Stimulated activated CD8-positive, alpha-beta memory T cell treated with anti-CD3 and anti-CD28 coated beads, Interleukin-4, amount 100 ng/mL, for 4 hours (primary cell): ENCODE measurements around the gene PNCK.

Source experiments
- DNase-seq, 2 donors: peaks; one replicate each; pipeline ENCODE4 v3.0.0-alpha.2; 2020; ENCODE audit warnings: low read depth in 2 of 2, low spot score in 1 of 2

PNCK gene

DNA sequence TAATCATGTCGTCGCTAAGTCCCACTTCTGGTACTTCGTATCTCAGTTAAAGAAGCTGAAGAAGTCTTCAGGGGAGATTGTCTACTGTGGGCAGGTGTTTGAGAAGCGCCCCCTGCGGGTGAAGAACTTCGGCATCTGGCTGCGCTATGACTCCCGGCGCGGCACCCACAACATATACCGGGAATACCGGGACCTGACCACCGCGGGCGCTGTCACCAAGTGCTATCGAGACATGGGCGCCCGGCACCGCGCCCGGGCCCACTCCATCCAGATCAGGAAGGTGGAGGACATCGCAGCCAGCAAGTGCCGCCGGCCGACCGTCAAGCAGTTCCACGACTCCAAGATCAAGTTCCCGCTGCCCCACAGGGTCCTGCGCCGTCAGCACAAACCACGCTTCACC lies 11.3 kb downstream of the PNCK start:
- DNase-seq, result peak in 1 of 2 donors; percentile 16

- no peak for DNase-seq
Observed at GRCh38 chrX:153659268-153659667, 14.3 kb downstream of the PNCK start.

- DNase-seq, result no peak
Observed at GRCh38 chrX:153657161-153657560, 16.5 kb downstream of the PNCK start.

DNA sequence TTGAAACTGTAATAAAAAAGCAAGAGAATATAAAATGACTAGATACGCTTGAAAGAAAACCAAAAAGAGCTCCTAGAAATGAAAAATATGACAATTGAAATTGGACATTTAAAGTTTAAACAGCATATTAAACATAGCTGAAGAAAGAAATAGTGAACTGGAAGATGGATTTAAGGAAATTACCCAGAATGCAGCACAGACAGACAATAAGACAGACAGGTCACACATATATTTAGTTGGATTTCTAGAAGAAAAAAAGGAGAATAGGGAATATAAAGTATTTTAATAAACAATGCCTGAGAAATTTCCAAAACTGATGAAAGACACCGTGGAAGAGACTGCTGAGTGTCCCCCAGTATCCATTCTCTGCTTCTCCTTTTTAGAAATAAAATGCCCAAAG lies 20.1 kb downstream of the PNCK start:
- no peak for DNase-seq

- no peak for DNase-seq
Observed at GRCh38 chrX:153651540-153652079, 22.0 kb downstream of the PNCK start.

- no peak for DNase-seq
Observed at GRCh38 chrX:153650959-153651358, 22.7 kb downstream of the PNCK start.

DNA sequence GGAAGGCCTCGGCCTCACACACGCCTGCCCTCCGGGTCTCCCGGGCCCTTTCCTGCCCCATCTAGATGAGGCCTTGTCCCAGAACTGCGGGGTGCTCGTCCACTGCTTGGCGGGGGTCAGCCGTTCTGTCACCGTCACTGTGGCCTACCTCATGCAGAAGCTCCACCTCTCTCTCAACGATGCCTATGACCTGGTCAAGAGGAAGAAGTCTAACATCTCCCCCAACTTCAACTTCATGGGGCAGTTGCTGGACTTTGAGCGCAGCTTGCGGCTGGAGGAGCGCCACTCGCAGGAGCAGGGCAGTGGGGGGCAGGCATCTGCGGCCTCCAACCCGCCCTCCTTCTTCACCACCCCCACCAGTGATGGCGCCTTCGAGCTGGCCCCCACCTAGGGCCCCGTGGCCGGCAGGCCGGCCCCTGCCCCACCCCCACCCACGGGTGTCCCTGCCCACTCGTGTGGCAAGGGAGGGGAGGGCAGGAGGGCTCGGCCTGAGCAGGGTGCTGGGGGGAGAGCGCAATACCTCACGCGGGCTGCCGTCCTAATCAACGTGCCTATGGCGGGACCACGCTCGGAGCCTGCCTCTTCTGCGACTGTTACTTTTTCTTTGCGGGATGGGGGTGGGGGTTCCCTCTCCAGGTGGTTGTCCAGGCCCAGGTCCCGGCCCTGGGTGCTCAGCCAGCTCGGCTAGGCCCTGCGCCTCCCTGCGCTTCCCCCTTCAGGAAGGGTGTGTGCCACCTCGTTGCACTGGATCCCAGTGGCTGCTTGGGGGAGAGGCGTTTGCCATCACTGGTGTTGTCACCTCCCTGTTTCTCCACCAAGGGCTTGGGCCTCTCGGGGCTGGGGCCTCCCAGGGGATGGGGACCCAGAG lies 23.5 kb downstream of the PNCK start:
- DNase-seq, result no peak

DNA sequence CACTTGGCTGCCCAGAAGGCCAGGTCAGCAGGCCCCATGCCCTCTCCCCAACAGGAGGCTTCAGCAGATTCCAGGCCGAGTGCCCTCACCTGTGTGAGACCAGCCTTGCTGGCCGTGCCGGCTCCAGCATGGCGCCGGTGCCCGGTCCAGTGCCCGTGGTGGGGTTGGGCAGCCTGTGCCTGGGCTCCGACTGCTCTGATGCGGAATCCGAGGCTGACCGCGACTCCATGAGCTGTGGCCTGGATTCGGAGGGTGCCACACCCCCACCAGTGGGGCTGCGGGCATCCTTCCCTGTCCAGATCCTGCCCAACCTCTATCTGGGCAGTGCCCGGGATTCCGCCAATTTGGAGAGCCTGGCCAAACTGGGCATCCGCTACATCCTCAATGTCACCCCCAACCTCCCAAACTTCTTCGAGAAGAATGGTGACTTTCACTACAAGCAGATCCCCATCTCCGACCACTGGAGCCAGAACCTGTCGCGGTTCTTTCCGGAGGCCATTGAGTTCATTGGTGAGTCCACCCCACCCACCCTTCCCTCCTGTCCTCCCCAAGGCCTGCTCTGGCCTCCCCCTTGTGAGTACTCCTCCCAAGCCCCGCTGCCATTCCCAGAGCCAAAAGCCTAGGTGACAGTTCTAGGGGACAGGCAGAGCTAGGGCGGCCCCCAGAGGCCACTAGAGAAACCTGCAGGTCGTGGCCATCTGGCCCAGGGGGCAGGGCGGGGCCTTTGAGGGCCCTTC lies 24.3 kb downstream of the PNCK start:
- DNase-seq, result no peak

DNA sequence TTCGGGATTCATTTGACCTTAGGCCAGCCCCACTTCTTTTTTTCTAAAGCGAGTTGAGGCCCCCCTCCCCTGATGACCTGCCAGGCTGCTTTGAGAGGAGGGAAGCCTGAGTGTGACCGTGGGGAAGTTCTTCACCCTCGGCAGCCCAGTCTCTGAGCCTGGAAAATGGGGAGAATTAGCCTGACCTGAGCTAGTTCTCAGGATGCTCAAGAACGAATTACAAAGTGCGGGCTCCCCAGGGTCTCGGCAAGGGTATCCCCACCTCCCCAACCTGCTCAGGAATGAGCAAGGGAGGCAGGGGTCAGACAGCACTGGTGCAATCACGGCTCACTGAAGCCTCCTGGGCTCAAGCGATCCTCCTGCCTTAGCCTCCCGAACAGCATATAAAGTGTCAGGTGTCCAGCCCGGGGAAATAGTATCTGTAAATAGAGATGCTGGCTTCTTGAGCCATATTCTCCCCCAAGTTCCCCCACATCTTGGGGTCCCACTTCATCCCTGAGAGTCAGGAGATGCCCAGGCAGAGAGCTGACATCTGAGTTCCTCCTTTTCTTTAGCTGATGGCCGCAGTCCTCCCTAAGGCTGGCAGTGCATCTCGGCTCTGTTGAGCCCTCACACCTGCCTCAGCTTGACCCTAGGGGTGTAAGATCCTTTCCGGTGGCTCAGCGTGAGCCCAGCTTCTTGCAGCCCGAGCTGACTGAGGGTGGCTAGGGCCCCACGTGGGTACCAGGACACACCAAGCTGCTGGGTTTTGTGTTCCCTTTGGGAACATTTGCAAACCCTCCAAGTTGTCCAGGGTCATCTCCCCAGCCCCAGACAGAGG lies 25.0 kb downstream of the PNCK start:
- DNase-seq, result no peak

DNA sequence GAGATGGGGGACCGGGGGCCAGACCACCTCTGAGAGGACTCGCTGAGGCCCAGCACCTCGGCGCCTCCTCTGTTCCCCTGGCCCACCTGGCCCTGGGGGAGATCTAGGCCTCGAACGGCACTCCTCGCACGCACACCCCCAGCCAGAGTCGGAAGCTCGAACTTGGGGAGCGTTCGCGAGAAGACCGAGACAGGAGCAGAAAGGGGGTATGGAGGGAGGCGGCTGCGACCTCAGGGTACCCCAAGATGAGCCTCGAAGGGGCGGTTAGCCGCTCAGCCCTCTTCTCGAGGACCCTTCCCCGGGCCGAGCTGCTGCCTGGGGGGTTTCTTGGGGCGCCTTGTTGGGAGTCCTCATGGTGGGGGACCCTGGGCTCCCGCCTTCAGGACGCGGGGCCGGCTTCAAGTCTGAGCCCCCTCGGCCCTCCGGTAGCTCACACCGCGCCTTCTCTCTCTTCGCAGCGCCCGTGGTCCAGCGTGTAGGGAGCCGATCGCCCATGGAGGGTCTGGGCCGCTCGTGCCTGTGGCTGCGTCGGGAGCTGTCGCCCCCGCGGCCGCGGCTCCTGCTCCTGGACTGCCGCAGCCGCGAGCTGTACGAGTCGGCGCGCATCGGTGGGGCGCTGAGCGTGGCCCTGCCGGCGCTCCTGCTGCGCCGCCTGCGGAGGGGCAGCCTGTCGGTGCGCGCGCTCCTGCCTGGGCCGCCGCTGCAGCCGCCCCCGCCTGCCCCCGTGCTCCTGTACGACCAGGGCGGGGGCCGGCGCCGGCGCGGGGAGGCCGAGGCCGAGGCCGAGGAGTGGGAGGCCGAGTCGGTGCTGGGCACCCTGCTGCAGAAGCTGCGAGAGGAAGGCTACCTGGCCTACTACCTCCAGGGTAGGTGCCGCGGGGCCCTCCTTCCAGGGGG lies 25.9 kb downstream of the PNCK start:
- no peak for DNase-seq

DNA sequence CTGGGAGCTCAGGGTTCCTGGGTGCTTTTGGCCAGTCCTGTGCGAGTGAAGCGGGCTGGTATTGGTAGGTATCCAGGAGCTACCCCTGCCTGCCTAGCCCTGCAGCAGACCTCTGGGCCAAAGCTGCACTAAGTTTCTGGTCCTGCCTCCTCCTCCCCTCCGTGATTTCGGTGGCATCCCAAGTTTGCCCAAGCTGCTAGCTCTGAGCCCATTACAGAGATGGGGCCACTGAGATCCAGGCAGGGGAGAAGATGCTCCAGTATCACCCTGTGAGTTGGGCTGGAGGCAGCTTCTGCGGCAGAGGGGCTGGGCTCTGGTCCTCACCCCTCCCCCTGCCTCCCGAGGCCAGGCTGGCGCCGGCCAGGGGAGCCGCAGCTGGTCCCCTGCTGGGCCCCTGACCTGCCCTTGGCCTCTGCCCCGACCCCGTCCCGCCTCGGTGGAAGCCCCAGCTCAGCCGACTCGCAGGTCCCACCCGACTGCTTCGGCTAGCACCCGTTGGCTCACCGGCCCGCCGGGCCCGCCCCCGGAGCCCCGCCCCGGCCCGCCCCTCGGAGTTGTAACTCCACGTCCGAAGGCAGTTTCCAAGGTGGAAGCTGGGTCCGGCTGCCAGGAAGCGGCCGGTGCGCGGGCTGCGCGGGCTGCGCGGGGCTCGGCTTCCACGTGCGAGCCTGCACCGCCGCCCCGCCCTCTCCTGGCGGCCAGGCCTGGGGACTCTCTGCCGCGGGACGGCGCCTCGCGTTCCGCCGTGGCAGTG lies 26.8 kb downstream of the PNCK start, which contains the start of gene DUSP9:
Gene DUSP9 (plus strand): TSS at position 584 of the 754 bp plus-strand sequence. CDS start 751 bp downstream, outside the sequence.
- no peak for DNase-seq

DNA sequence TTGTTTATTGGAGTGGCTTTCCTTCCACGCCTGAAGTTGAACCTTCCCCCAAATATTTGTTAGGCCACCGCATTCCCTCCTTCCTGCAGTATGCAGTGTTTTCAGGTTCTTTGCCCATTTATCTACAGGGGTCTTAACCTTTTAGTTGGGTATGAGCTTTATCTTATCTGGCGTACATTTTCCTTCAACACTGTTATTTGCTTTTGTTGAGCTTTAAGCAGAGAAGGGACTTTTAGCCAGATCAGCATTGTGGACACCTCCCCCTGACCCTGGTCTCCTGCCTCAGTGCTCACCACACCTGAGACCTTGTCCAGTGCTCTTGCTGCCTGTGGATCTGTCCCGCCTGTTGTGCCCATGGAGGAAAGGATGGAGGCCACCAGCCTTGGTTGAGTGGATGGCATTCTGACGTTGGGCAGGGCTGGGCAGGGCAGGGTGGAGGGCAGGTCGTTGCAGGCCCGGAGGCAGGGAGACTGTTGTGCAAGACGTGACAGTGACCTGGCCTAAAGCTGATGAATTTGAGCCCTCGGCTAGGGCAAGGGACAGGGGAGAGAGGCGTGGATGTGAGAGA lies 27.6 kb downstream of the PNCK start:
- DNase-seq, result no peak

DNA sequence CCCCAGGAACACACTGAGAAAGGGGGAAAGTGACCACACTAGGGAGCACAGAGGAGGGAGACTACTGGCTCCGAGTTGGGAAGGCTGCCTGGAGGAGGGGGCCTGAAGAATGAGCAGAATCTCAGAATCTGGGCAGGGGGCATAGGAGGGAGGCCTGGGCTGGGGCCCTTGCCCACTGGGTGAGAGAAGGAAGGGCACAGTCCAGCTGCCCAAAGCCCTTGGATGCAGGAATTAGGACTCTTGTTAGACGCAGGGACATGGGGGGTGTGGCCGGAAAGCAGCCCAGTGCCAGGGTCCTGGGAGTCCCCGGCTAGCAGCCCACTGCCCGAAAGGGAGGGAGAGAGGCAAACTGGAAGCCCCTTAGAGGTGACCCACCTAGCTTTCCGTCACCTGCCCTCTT lies 28.5 kb downstream of the PNCK start:
- DNase-seq, result no peak

GRCh38 chrX:153644356-153645125 lies 29.1 kb downstream of the PNCK start:
- no peak for DNase-seq

GRCh38 chrX:153643431-153644351 lies 29.9 kb downstream of the PNCK start:
- no peak for DNase-seq

- DNase-seq, result no peak
Observed at GRCh38 chrX:153642655-153643430, 30.8 kb downstream of the PNCK start.
